Parietal lobe (tissue), 1 donor: ENCODE data around the gene ZNF727. TPM values are rescaled to one million over a fixed set of nuclear protein-coding genes. Genes with fewer than 3 reads are reported as not detected.

Experiments used
- total RNA-seq: library from RNA; depleted of rRNA; stranded (reverse); fragments of >200 nt; gene quantifications from one replicate; pipeline ENCODE4 v1.2.3, GENCODE V29; 2014

Gene ZNF727
- total RNA-seq, result 3.8 TPM

GRCh38 chr7:64045301-64046040, at the start of gene ZNF727:
Gene ZNF727, plus strand, starts transcription at chr7:64045434. Its CDS starts 188 bp downstream, at chr7:64045622.

GRCh38 chr7:63998549-63998948, 46.7 kb upstream of the ZNF727 start, which contains the start of gene ZNF722:
Gene ZNF722, plus strand, starts transcription at chr7:63998849. Its CDS starts 113 bp downstream, at chr7:63998962.

Other genes starting within 250 kb of the ZNF727 start
- not detected for gene ZNF722, start 46.6 kb upstream of the ZNF727 start, total RNA-seq
- not detected for gene ZNF735, start 161.8 kb downstream of the ZNF727 start, total RNA-seq
- not detected for gene ZNF679, start 183.0 kb downstream of the ZNF727 start, total RNA-seq